Activated naive CD8-positive, alpha-beta T cell (primary cell): ENCODE data around the gene FAM169A.

Source experiments
- H3K27ac Mint-ChIP-seq: one replicate; pipeline ENCODE4 v1.8.0; 2021; ENCODE audit warnings: mixed read lengths
- H3K27me3 Mint-ChIP-seq: one replicate; pipeline ENCODE4 v1.8.0; 2021; ENCODE audit warnings: mixed read lengths
- H3K36me3 Mint-ChIP-seq: one replicate; pipeline ENCODE4 v1.8.0; 2021; ENCODE audit warnings: mixed read lengths
- H3K4me1 Mint-ChIP-seq: one replicate; pipeline ENCODE4 v1.8.0; 2021; ENCODE audit warnings: low read depth, mixed read lengths
- H3K4me3 Mint-ChIP-seq: one replicate; pipeline ENCODE4 v1.8.0; 2021; ENCODE audit warnings: mild to moderate bottlenecking, mixed read lengths
- H3K9me3 Mint-ChIP-seq: one replicate; pipeline ENCODE4 v1.8.0; 2021; ENCODE audit warnings: low read depth, mixed read lengths

FAM169A gene

DNA sequence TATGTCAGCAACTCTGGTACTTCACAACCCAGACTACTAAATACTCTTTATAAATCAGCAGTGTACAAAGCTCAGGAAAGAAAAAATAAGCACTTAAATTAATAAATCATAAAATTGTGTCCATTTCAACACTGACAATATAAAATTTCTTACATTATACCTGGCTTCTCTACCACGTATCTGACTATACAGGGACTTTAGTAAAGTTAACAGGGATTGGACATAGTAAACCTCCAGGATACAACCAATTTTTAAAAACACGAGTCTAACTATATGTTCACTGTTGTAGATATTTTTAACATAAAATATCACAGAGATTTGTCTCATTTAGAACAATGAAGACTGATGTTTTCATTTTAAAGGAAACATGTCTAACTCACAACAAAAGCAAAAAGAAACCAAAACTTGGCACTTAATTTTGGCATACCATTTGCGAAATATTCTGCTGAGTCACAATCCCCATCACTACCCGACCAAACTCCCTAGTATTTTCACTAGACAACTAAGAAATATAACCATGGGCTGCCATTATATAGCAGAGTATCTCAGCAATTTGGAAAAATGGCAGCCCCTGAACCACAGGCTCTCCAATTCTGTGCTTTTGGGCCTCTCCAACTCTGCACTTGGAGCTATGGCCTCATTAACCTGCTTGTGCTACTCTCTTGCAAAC, 14.4 kb downstream of the FAM169A start:
- peak overlapping the region; percentile 81 for H3K27ac Mint-ChIP-seq
- H3K9me3 Mint-ChIP-seq: peaks cover 9% of the 10 kb centered on the region
- H3K27me3 Mint-ChIP-seq: no peaks in the 10 kb centered on the region
- peaks cover 65% of the 10 kb centered on the region for H3K4me1 Mint-ChIP-seq
- peaks cover 13% of the 10 kb centered on the region for H3K36me3 Mint-ChIP-seq
- H3K4me3 Mint-ChIP-seq: peak overlapping the region; percentile 53

DNA sequence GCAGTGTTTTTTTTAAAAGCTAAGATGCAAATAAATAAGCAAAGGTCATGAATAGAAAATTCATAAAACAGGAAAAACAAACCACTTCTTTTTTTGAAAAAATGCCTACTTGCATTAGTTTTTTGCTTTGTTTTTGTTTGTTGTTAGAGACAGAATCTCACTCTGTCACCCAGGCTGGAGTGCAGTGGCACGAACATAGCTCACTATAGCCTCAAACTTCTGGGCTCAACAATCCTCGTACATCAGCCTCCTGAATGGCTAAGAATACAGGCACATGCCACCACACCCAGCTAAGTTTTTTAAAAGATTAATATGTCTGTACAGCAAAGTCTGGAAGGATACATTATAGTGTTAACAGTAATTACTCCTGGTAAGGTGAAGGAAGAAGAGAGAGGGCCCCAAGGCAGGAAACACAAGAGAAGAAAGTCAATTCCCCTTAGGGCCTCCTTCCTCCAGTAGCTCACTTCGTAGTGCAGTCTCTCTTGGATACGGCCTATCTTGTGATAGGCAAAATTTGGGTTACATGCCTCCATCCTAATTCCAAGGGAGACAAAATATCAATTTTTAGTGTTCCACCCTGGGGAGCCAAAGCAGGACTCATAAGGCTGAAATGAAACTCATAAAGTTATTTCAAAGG, 15.3 kb downstream of the FAM169A start:
- H3K9me3 Mint-ChIP-seq: peaks cover 5% of the 10 kb centered on the region
- H3K4me3 Mint-ChIP-seq: no peak overlapping the region
- H3K36me3 Mint-ChIP-seq: peaks cover 8% of the 10 kb centered on the region
- no peaks in the 10 kb centered on the region for H3K27me3 Mint-ChIP-seq
- peak overlapping the region; percentile 24 for H3K27ac Mint-ChIP-seq
- peaks cover 69% of the 10 kb centered on the region for H3K4me1 Mint-ChIP-seq

DNA sequence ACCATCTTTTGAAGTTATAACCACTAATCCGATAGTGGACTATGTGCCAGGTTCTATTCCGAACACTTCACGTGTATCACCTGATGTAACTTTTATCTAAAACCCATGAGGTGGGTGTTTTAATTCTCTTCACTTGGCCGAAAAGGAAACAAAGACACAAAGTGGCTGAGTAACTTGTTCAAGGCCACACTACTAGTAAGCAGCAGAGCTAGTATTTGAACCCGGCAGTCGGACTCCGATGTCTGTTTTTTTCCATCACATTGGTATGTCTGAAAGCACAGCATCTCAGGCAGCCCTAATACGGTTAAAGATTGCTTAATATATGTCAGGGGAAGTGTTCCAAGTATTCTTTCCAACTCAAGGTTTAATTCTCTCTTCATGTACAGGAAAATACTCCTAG, 16.2 kb downstream of the FAM169A start:
- Mint-ChIP-seq H3K27ac (no peak overlapping the region), H3K27me3 (no peaks in the 10 kb centered on the region), H3K4me3 (no peak overlapping the region), H3K9me3 (no peaks in the 10 kb centered on the region), H3K4me1 (peaks cover 70% of the 10 kb centered on the region), H3K36me3 (peaks cover 3% of the 10 kb centered on the region)

DNA sequence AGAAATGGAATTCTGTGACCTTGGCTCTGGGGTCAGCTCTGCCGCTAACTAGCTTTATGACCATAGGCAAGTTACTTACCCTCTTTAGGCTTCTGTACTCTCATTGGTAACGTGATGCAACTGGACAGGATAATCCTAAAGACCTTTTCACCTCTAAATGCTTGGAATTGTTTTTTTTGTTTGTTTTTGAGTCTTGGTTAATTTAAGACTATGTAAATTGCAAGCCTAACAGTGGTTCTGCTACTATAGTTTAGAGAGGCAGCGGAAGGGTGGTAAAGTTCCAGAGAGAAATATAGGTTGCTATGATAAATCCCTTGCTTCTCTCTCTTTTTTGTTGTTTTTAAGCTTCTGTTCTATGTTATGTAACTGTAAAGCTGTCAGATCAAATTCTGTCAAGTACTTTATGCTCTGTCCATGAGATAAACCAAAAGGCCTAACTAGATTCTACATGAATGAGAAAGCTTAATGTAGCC, 17.6 kb downstream of the FAM169A start:
- H3K9me3 Mint-ChIP-seq: no peaks in the 10 kb centered on the region
- no peak overlapping the region for H3K27ac Mint-ChIP-seq
- H3K4me1 Mint-ChIP-seq: peaks cover 73% of the 10 kb centered on the region
- H3K36me3 Mint-ChIP-seq: no peaks in the 10 kb centered on the region
- H3K27me3 Mint-ChIP-seq: no peaks in the 10 kb centered on the region
- H3K4me3 Mint-ChIP-seq: no peak overlapping the region

DNA sequence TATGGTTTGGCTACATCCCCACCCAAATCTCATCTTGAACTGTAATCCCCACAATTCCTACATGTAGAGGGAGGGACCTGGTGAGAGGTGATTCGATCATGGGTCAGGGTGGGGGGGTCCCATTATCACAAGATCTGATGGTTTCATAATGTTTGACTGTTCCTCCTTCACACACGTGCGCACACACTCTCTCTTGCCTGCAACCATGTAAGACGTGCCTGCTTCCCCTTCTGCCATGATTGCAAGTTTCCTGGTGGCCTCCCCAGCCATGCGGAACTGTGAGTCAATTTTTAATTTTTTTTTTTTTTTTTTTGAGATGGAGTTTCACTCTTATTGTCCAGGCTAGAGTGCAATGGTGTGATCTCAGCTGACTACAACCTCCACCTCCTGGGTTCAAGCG, 27.0 kb downstream of the FAM169A start:
- H3K27me3 Mint-ChIP-seq: no peaks in the 10 kb centered on the region
- no peak overlapping the region for H3K27ac Mint-ChIP-seq
- H3K9me3 Mint-ChIP-seq: no peaks in the 10 kb centered on the region
- peaks cover 26% of the 10 kb centered on the region for H3K4me1 Mint-ChIP-seq
- H3K4me3 Mint-ChIP-seq: no peak overlapping the region
- H3K36me3 Mint-ChIP-seq: peaks cover 19% of the 10 kb centered on the region

DNA sequence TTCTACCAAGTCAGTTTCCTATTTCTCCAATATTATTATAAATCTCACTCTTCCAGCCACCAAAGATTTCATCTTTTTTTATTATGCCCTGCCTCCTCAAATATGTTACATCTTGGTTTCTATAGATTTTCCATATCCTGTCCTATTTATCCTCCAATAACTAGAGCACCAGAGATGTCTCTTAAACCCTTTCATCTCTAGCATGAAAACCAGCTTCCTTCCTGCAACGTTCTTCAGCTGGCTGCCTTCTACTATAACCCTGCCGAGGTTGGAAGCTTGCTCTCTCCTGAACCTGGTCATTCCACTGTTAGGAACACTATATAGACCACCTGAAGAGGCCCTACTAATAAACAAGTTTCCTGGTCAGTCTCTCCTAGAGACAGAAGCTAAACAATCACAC, 27.9 kb downstream of the FAM169A start:
- Mint-ChIP-seq H3K4me3 (no peak overlapping the region), H3K36me3 (peaks cover 24% of the 10 kb centered on the region), H3K9me3 (no peaks in the 10 kb centered on the region), H3K27ac (no peak overlapping the region), H3K4me1 (peaks cover 20% of the 10 kb centered on the region), H3K27me3 (no peaks in the 10 kb centered on the region)

DNA sequence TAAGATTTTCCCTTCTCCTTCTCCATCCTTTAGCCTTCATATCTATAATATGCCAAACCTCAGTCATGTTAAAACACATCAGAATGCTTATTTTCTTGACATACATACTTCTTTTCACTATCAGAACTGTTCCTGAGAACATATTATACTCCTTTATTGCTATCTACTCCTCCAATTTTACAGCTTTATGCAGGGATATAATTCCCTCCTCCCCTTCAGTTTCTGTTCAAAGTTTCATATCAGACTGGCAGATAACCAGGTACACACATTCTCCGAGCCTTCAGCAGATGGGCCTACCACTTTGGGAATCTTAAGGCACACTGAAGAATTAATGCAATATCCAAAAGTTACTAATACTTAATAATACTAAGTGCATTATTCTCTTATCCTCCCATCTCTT, 29.1 kb downstream of the FAM169A start:
- no peaks in the 10 kb centered on the region for H3K9me3 Mint-ChIP-seq
- H3K4me3 Mint-ChIP-seq: no peak overlapping the region
- H3K27me3 Mint-ChIP-seq: no peaks in the 10 kb centered on the region
- H3K27ac Mint-ChIP-seq: no peak overlapping the region
- peaks cover 13% of the 10 kb centered on the region for H3K4me1 Mint-ChIP-seq
- peaks cover 26% of the 10 kb centered on the region for H3K36me3 Mint-ChIP-seq

DNA sequence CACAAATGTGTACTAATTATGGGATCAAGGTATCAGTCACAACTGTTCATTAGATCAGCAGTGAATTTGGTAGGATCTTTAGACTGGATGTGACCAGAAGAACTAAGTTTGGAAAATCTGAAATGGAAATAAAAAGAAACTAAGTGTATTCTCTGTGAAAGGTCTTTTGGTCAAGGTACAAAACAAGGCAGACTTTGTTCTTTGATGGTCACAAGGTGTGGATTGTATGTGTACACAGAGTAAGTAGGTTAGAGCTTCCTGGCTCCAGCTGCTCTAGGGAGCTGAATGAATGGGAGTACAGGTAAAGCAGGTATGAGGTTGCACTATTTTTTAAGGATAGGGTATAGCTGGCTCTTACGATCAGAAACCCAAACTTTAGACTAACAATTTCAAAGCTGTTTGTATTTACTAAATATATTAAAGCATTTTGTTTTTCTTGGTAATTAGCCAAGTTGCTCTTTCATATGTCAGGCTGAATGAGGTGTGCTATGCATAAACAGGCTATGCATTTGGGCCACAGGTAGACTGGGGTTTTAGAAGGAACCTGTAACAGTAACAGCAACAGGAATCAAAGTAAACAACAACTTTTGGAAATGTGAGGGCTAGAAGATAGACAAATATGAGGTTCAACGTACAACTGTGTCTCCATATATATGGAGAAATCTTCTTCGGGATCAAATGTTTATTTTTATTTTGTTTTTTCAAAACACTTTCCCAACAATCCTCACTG, 32.5 kb downstream of the FAM169A start:
- peaks cover 7% of the 10 kb centered on the region for H3K4me1 Mint-ChIP-seq
- H3K9me3 Mint-ChIP-seq: no peaks in the 10 kb centered on the region
- no peak overlapping the region for H3K4me3 Mint-ChIP-seq
- H3K27me3 Mint-ChIP-seq: no peaks in the 10 kb centered on the region
- peaks cover 32% of the 10 kb centered on the region for H3K36me3 Mint-ChIP-seq
- H3K27ac Mint-ChIP-seq: no peak overlapping the region

DNA sequence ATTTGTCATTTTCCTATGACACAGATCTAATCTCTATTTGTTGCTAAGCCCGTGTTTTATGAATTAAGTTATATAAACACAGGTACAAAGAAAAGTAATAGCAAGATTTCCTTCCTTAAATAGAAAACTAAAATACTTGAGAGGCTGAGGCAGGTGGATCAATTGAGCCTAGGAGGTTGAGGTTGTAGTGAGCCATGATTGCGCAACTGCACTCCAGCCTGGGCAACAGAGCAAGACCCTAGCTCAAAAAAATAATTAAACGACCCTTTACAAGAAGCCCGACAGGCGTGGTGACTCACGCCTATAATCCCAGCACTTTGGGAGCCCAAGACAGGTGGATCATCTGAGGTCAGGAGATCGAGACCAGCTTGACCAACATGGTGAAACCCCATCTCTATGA, 36.8 kb downstream of the FAM169A start:
- Mint-ChIP-seq H3K9me3 (no peaks in the 10 kb centered on the region), H3K27ac (no peak overlapping the region), H3K27me3 (no peaks in the 10 kb centered on the region), H3K36me3 (peaks cover 26% of the 10 kb centered on the region), H3K4me1 (no peaks in the 10 kb centered on the region), H3K4me3 (no peak overlapping the region)

DNA sequence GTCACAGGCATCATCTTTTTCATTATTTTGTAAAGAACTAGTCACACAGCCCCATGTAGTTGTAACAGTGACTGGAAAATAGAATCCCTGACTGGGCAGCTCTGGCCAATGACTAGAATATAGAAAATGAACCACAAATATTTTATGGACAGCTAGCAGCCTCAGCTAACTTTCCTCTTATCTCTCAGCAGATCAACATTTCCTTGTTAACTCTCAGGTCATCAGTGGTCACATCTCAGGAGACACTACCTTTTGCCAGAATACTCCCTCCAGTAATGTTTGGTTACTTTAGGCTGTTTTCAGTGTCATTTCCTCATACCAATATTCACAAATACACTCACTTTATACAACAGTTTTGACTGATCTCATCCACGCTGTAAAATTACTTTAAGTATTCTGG, 43.9 kb downstream of the FAM169A start:
- Mint-ChIP-seq H3K27ac (no peak overlapping the region), H3K36me3 (peaks cover 18% of the 10 kb centered on the region), H3K4me1 (peaks cover 7% of the 10 kb centered on the region), H3K27me3 (no peaks in the 10 kb centered on the region), H3K9me3 (no peaks in the 10 kb centered on the region), H3K4me3 (no peak overlapping the region)

DNA sequence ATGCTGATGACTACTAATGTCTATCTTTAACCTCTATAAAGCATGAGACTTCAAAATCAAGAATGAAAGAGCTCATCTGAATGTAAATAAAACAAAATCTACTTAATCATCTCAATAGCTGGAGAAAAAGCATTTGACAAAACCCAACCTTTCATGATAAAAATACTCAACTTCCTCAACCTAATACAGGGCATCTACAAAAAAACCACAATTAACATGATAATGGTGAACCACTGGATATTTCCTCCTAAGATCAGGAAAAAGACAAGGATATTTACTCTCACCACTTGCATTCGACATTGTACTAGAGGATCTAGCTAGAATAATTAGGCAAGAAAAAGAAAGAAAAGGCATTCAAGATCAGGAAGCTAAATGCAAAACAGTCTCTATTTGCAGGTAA, 49.3 kb downstream of the FAM169A start:
- Mint-ChIP-seq H3K4me3 (no peak overlapping the region), H3K27ac (no peak overlapping the region), H3K9me3 (no peaks in the 10 kb centered on the region), H3K27me3 (no peaks in the 10 kb centered on the region), H3K4me1 (peaks cover 15% of the 10 kb centered on the region), H3K36me3 (peaks cover 8% of the 10 kb centered on the region)

DNA sequence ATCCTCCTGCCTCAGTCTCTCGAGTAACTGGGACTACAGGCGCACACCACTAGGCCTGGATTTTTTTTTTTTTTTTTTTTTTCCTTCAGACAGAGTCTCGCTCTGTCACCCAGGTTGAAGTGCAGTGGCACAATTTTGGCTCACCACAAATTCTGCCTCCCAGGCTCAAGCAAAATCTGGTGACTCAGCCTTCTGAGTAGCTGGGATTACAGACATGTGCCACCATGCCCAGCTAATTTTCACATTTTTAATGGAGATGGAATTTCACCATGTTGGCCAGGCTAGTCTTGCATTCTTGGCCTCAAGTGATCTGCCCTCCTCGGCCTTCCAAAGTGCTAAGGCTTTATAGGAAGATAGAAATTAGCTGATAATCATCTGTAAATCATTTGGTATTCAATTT, 55.3 kb downstream of the FAM169A start:
- H3K4me3 Mint-ChIP-seq: no peak overlapping the region
- peaks cover 11% of the 10 kb centered on the region for H3K36me3 Mint-ChIP-seq
- peaks cover 3% of the 10 kb centered on the region for H3K4me1 Mint-ChIP-seq
- no peaks in the 10 kb centered on the region for H3K27me3 Mint-ChIP-seq
- H3K27ac Mint-ChIP-seq: no peak overlapping the region
- no peaks in the 10 kb centered on the region for H3K9me3 Mint-ChIP-seq

DNA sequence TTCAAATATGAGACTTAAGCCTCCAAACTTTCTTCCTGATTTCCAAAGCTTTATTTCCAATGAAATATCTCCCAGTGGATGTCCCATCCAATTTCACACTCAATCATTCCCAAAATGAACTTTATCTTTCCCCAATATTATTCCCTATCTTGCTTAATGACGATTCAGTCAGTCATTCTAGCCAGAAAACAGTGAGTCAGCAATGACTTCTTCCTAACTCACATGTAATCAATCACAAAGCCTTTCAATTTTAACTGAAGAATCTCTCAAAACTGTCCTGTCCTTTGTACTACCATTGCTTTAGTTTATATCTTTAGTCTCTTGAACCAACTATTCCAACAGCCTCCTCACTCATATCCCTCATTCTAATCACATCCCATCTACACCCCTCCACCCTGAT, 64.2 kb downstream of the FAM169A start:
- Mint-ChIP-seq H3K4me3 (no peak overlapping the region), H3K27ac (peak overlapping the region; percentile 6), H3K4me1 (no peaks in the 10 kb centered on the region), H3K27me3 (no peaks in the 10 kb centered on the region), H3K36me3 (peaks cover 3% of the 10 kb centered on the region), H3K9me3 (no peaks in the 10 kb centered on the region)

DNA sequence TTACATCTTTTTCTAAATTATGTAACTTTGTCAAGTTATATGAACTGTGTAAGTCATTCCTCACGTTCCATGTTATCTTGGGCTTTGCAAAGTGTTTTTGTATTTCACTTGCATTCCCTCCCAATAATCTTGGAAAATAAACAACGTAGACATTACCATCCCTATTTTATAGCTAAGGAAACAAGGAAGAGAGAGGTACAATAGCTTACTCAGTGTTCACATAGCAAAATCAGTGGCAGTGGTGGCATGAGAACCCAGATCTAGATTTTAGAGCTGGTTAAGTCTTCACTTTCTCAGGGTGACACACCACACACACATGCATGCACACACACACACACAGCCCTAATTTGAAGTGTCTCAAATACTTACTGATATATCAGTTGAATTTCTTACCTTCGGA, 65.0 kb downstream of the FAM169A start:
- Mint-ChIP-seq H3K4me1 (no peaks in the 10 kb centered on the region), H3K36me3 (peaks cover 3% of the 10 kb centered on the region), H3K27me3 (no peaks in the 10 kb centered on the region), H3K9me3 (no peaks in the 10 kb centered on the region), H3K4me3 (no peak overlapping the region), H3K27ac (no peak overlapping the region)
